Activated CD4-positive, alpha-beta T cell treated with anti-CD3 and anti-CD28 coated beads for 36 hours (primary cell): Measurements from ENCODE around the gene CEP131. TPM values are rescaled to one million over a fixed set of nuclear protein-coding genes. Genes with fewer than 3 reads are reported as not detected.

Experiments used
- ATAC-seq: fragments of 200-7000 bp; cut with Tn5 transposase; one replicate; pipeline ENCODE4 v1.10.0; 2021; ENCODE audit warnings: mild to moderate bottlenecking, moderate library complexity
- CTCF ChIA-PET: fragments of 350-600 bp; sonication (Branson Sonifier 250); formaldehyde crosslinking; loops from one replicate; lab custom pipeline; 2021; ENCODE audit warnings: antibody characterized with exemption; lab: Charles Lee
- POLR2A ChIA-PET: fragments of 350-600 bp; sonication (Branson Sonifier 250); formaldehyde crosslinking; loops from one replicate; lab custom pipeline; 2021; ENCODE audit warnings: antibody characterized with exemption, inconsistent platforms; lab: Charles Lee
- DNase-seq: peaks from one replicate; pipeline ENCODE4 v3.0.0-alpha.2; 2020
- H3K27ac Mint-ChIP-seq: one replicate; pipeline ENCODE4 v1.8.0; 2021; ENCODE audit warnings: mixed read lengths
- H3K27me3 Mint-ChIP-seq: one replicate; pipeline ENCODE4 v1.8.0; 2021; ENCODE audit warnings: mixed read lengths
- H3K36me3 Mint-ChIP-seq: one replicate; pipeline ENCODE4 v1.8.0; 2021; ENCODE audit warnings: low read depth, mixed read lengths
- H3K4me1 Mint-ChIP-seq: one replicate; pipeline ENCODE4 v1.8.0; 2021; ENCODE audit warnings: mixed read lengths
- H3K4me3 Mint-ChIP-seq: one replicate; pipeline ENCODE4 v1.8.0; 2021; ENCODE audit warnings: mild to moderate bottlenecking, moderate library complexity, mixed read lengths
- H3K9me3 Mint-ChIP-seq: one replicate; pipeline ENCODE4 v1.8.0; 2021; ENCODE audit warnings: low read depth, mixed read lengths
- intact Hi-C, 2 experiments: fragments of 100-400 bp; cut with DNase I in 1 of 2; cut with micrococcal nuclease in 1 of 2; formaldehyde crosslinking; loops; one replicate each; pipeline versions ENCODE4 v1.14.2 to v1.15.1; 2022 to 2024; cut with DNase I, micrococcal nuclease
- total RNA-seq, 2 experiments: library from RNA; stranded (reverse); gene quantifications; one replicate each; pipeline ENCODE4 v1.2.3, GENCODE V29; 2021

CEP131 gene
- total RNA-seq, 2 experiments from 2014 or later: 7.6 to 9.5 TPM

GRCh38 chr17:81219476-81220180 is 3.1 kb downstream of the CEP131 start:
- H3K27me3 Mint-ChIP-seq: no peaks in the 10 kb centered on the region
- intact Hi-C loops: loop anchor here in 1 of 2 experiments (10.0 kb wide), 1 partner anchor 675 kb away; the partner anchor contains the start of gene RPTOR
- peaks cover 15% of the 10 kb centered on the region for H3K4me1 Mint-ChIP-seq
- no peak overlapping the region for H3K4me3 Mint-ChIP-seq
- ATAC-seq (no peak), DNase-seq (no peak)
- H3K9me3 Mint-ChIP-seq: no peaks in the 10 kb centered on the region
- no peak overlapping the region for H3K27ac Mint-ChIP-seq
- H3K36me3 Mint-ChIP-seq: no peaks in the 10 kb centered on the region
- CTCF ChIA-PET: no interaction called here
- POLR2A ChIA-PET: no interaction called here

DNA sequence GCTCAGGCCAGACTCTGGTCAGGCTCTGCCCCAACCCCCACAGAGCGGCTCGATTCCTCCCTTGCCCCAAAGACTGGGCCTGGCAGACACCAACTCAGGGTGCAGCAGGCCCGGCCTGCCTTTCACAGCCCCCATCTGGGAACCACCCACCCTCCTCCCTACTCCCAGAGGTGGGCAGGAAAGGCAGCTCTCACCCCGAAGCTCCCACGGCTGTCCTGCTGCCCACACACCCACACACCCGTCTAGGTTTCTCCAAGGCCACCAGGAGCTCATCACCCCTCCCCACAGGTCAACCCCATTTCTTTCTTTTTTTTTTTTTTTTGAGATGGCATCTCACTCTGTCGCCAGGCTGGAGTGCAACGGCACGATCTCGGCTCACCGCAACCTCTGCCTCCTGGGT is 3.8 kb downstream of the CEP131 start:
- Mint-ChIP-seq H3K4me1 (peaks cover 13% of the 10 kb centered on the region), H3K27me3 (no peaks in the 10 kb centered on the region), H3K36me3 (no peaks in the 10 kb centered on the region), H3K9me3 (no peaks in the 10 kb centered on the region), H3K4me3 (no peak overlapping the region), H3K27ac (no peak overlapping the region)
- ChIA-PET POLR2A (no interaction called here), CTCF (no interaction called here)
- intact Hi-C loops: no loop called here
- ATAC-seq (no peak), DNase-seq (no peak)

GRCh38 chr17:81218459-81218858 is 4.3 kb downstream of the CEP131 start:
- H3K27me3 Mint-ChIP-seq: no peaks in the 10 kb centered on the region
- peaks cover 8% of the 10 kb centered on the region for H3K4me1 Mint-ChIP-seq
- ChIA-PET CTCF (interaction anchor here (0.6 kb wide), 1 partner anchor 12 kb away, joined by 3 read pairs; no protein-coding TSS in a partner anchor), POLR2A (no interaction called here)
- no peak for DNase-seq
- no peak overlapping the region for H3K4me3 Mint-ChIP-seq
- no peak overlapping the region for H3K27ac Mint-ChIP-seq
- intact Hi-C loops: no loop called here
- H3K36me3 Mint-ChIP-seq: no peaks in the 10 kb centered on the region
- no peaks in the 10 kb centered on the region for H3K9me3 Mint-ChIP-seq
- no peak for ATAC-seq

- Mint-ChIP-seq H3K9me3 (no peaks in the 10 kb centered on the region), H3K27me3 (no peaks in the 10 kb centered on the region), H3K36me3 (no peaks in the 10 kb centered on the region), H3K4me3 (no peak overlapping the region), H3K4me1 (peaks cover 6% of the 10 kb centered on the region), H3K27ac (no peak overlapping the region)
- ATAC-seq (no peak), DNase-seq (no peak)
- ChIA-PET CTCF (interaction anchor here (0.6 to 0.7 kb wide), 2 partner anchors 13 to 278 kb away, joined by 3 read pairs; no protein-coding TSS in a partner anchor), POLR2A (no interaction called here)
- intact Hi-C loops: no loop called here
Observed at GRCh38 chr17:81217491-81217890, 5.3 kb downstream of the CEP131 start.

- no peak for ATAC-seq
- CTCF ChIA-PET: no interaction called here
Observed at GRCh38 chr17:81213978-81214377, 8.8 kb downstream of the CEP131 start.

GRCh38 chr17:81212365-81212764 is 10.4 kb downstream of the CEP131 start:
- CTCF ChIA-PET: interaction anchor here (0.6 kb wide), 1 partner anchor 248 kb away, joined by 4 read pairs; no protein-coding TSS in a partner anchor
- no peaks in the 10 kb centered on the region for H3K27me3 Mint-ChIP-seq
- H3K4me3 Mint-ChIP-seq: no peak overlapping the region
- H3K9me3 Mint-ChIP-seq: no peaks in the 10 kb centered on the region
- ATAC-seq (no peak), DNase-seq (no peak)
- no peaks in the 10 kb centered on the region for H3K4me1 Mint-ChIP-seq
- POLR2A ChIA-PET: no interaction called here
- H3K27ac Mint-ChIP-seq: no peak overlapping the region
- H3K36me3 Mint-ChIP-seq: no peaks in the 10 kb centered on the region
- intact Hi-C loops: no loop called here

More at GRCh38 chr17:81213978-81214377, 8.8 kb downstream of the CEP131 start:
- Mint-ChIP-seq H3K4me3 (no peak overlapping the region), H3K27ac (no peak overlapping the region), H3K27me3 (no peaks in the 10 kb centered on the region), H3K9me3 (no peaks in the 10 kb centered on the region), H3K4me1 (no peaks in the 10 kb centered on the region), H3K36me3 (no peaks in the 10 kb centered on the region)
- intact Hi-C loops: no loop called here
- POLR2A ChIA-PET: no interaction called here
- no peak for DNase-seq

DNA sequence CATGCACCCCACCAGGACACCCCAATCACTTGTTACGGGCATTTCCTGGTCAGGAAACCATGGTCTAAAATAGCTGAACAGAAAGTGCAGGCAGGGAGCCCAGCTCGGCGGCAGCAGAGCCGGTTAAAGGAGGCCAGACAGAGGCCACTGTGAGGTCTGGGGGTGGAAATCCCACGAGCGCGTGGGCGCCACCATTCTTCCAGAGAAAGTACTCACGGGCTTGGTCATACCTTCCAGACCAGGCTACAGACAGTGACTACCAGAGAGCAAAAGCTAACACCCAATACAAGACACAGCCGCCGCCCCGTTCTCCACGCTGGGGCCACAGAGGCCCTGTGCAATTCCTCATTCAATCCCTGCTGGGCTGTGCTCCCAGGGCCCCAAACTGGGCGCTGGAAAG is 11.9 kb downstream of the CEP131 start:
- DNase-seq (no peak), ATAC-seq (no peak)
- Mint-ChIP-seq H3K36me3 (no peaks in the 10 kb centered on the region), H3K4me1 (no peaks in the 10 kb centered on the region), H3K4me3 (no peak overlapping the region), H3K27ac (no peak overlapping the region), H3K9me3 (no peaks in the 10 kb centered on the region), H3K27me3 (no peaks in the 10 kb centered on the region)
- POLR2A ChIA-PET: no interaction called here
- intact Hi-C loops: no loop called here
- CTCF ChIA-PET: no interaction called here

GRCh38 chr17:81210466-81210865 is 12.3 kb downstream of the CEP131 start:
- DNase-seq (no peak), ATAC-seq (no peak)
- no peak overlapping the region for H3K4me3 Mint-ChIP-seq
- H3K27ac Mint-ChIP-seq: no peak overlapping the region
- intact Hi-C loops: no loop called here
- H3K36me3 Mint-ChIP-seq: no peaks in the 10 kb centered on the region
- H3K27me3 Mint-ChIP-seq: no peaks in the 10 kb centered on the region
- CTCF ChIA-PET: no interaction called here
- POLR2A ChIA-PET: no interaction called here
- no peaks in the 10 kb centered on the region for H3K9me3 Mint-ChIP-seq
- H3K4me1 Mint-ChIP-seq: no peaks in the 10 kb centered on the region

DNA sequence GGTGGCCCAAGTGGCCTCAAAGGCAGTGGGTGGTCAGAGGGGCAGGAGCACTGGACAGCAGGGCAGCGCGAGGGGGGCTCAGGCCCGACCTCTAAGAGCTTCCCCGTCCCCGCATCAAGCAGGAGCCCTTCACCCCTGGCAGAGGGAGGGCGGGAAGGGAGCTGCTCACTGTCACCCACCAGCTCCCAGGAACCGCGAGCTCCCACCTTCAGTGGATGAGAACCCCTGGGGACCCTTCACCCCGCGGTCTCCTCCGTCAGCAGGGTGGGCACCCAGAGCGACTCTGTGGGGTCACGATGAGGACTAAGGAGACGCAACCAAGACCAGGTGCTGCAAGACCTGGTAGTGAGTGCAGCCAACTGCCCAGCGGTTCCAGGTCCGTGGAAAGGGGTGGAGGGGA is 13.6 kb downstream of the CEP131 start:
- DNase-seq (no peak), ATAC-seq (no peak)
- Mint-ChIP-seq H3K9me3 (no peaks in the 10 kb centered on the region), H3K27me3 (no peaks in the 10 kb centered on the region), H3K36me3 (no peaks in the 10 kb centered on the region), H3K4me3 (no peak overlapping the region), H3K4me1 (no peaks in the 10 kb centered on the region), H3K27ac (no peak overlapping the region)
- intact Hi-C loops: no loop called here
- ChIA-PET CTCF (interaction anchor here (0.7 kb wide), 1 partner anchor 56 kb away, joined by 3 read pairs; no protein-coding TSS in a partner anchor), POLR2A (no interaction called here)

- H3K9me3 Mint-ChIP-seq: no peaks in the 10 kb centered on the region
- DNase-seq (no peak), ATAC-seq (no peak)
- ChIA-PET POLR2A (no interaction called here), CTCF (interaction anchor here (0.7 kb wide), 1 partner anchor 56 kb away, joined by 3 read pairs; no protein-coding TSS in a partner anchor)
- H3K27ac Mint-ChIP-seq: no peak overlapping the region
- no peaks in the 10 kb centered on the region for H3K27me3 Mint-ChIP-seq
- no peak overlapping the region for H3K4me3 Mint-ChIP-seq
- intact Hi-C loops: no loop called here
- H3K4me1 Mint-ChIP-seq: no peaks in the 10 kb centered on the region
- H3K36me3 Mint-ChIP-seq: no peaks in the 10 kb centered on the region
Observed at GRCh38 chr17:81208651-81209050, 14.1 kb downstream of the CEP131 start.

- intact Hi-C loops: no loop called here
- DNase-seq: peak; percentile 21
- ChIA-PET POLR2A (no interaction called here), CTCF (interaction anchor here (0.7 kb wide), 1 partner anchor 55 kb away, joined by 3 read pairs; no protein-coding TSS in a partner anchor)
- Mint-ChIP-seq H3K36me3 (no peaks in the 10 kb centered on the region), H3K27ac (peak overlapping the region; percentile 59), H3K4me3 (no peak overlapping the region), H3K9me3 (no peaks in the 10 kb centered on the region), H3K4me1 (no peaks in the 10 kb centered on the region), H3K27me3 (no peaks in the 10 kb centered on the region)
- ATAC-seq: no peak
Observed at GRCh38 chr17:81207610-81208581, 14.9 kb downstream of the CEP131 start.
